CD4-positive, alpha-beta T cell treated with Interleukin-17A for 4 hours (primary cell): ENCODE data around the gene DPEP3.
"Not testable (repeated sequence)": the region's sequence is repeated elsewhere in the genome, so short reads cannot be mapped to it uniquely, and the experiment has no call there.

Experiments
- DNase-seq: peaks from one replicate; pipeline ENCODE4 v3.0.0-alpha.2; 2020; ENCODE audit warnings: mixed read lengths

The DPEP3 gene

DNA sequence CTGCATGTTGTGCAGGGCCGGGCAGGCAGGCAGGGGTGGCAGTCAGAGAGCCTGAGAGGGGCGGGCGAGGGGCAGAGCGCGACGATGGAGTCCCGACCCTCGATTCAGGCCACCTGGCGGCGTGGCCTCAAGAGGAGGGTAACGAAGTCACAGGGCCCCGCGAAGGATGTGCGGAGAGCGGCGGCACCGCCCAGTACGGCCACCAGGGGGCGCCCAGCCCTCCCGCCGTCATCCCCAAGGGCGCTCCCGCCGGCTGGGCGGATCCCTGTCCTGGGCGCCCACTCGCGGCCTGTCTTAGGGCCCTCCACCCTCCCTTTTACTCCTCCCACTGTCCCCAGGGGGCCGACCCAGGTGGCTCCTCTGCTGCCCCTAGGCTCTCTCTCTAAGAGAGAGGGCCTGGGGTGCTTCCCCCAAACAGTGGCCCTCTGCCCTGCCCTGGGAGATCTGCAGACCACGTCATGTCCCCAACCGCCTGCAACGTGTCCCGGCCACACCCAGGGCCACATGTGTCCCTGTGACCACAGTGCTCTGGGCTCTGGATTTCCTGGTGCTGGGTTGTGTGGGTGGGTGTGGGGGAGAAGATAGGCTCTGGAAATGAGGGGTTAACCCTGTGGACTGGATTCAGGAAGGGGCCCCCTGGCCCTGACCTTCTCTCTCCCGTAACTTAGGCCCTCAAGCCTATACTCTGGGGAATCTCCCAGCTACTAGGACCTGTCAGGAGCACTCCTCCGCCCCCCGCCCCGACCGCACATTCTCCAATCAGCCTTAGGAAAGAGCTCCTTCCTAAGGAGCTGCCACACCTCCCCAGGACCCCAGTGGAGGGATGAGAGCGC, 13.1 kb upstream of the DPEP3 start:
- DNase-seq, result peak; percentile 88

DNA sequence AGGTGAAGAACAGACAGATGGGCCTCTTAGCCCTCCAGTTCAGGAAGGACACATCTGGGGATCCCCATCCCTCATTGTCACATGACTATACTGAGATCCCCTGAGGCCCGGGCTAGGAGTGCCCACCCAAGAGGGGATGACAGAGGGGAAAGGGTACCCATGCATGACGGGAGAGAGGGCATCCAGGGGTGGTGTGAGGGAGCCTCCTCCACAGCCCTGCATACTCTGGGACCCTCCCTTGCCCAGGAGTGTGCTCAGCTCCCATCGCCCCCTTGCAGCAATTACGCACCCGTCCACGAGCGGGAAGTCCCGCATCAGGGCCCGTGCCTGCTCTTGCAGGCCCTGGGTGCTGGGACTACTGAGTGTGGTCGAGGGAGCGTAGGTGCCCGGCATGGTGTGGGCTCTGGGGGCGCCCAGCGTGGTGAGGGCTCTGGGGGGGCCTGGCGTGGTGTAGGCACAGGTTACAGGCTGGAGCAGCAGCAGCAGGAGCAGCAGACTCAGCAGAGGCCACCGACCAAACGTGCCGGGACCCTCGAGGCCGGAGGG, 12.4 kb upstream of the DPEP3 start:
- no peak for DNase-seq

DNA sequence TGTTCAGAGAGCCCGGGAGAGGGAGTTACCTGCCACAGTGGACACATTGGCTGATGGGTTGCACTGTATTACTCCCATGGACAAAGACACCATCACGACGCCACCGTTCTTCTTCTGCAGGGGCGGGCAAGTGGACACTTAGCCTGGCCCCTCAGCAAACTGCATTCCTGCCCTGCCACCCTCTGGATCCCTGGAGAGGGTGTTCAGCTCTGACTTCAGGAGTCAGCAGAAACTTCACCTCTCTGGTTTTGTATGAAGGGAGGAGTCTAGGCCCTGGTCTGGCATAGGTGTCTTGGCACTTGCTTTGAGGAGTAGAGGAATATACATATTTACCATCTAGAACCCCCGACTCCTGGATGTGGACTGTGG, 9.7 kb upstream of the DPEP3 start:
- no peak for DNase-seq

DNA sequence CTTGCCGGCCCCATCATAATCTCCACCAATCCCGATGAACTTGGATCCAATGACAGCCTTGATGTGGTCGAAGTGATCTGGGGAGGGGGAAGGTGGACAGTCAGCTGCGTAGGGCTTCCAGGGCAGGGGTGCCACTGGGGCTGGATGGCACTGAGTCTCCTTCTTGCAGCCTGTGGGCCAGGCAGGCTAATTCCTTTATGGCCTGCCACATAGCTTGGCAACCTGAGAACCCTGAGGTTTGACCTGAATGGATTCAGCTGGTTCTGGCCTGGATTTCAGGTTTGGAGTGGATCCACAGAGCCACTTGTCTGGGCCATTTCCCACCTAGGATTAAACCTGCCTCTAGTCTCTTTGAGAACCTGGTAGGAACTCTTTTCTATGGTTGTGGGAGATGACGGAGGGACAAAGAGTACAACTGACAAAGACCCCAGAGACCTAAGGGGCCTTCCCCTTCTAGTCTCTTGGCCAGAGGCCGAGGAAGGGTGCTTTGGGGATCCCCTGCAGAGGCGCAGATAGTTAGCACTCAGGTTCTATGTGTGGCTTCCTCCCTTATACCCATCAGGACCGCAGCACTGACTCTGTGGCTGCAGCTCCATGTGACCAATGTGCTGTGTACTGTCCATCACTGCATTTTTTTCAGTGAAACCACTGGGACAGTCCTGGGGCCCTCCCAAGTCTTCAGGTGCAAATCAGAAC, 9.2 kb upstream of the DPEP3 start:
- no peak for DNase-seq

DNA sequence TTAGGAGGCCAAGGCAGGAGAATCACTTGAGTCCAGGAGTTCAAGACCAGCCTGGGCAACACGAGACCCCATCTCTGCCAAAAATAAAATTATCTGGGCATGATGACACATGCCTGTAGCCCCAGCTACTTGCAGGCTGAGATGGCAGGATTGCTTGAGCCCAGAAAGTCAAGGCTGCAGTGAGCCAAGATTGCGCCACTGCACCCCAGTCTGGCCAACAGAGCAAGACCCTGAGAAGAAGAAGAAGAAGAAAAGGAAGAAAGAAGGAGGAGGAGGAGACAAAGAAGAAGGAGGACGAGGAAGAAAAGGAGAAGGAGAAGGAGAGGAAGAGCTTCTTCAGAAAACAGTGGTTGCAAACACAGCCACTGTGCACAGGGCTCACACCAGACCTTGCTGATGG, 8.4 kb upstream of the DPEP3 start:
- DNase-seq, result no peak

DNA sequence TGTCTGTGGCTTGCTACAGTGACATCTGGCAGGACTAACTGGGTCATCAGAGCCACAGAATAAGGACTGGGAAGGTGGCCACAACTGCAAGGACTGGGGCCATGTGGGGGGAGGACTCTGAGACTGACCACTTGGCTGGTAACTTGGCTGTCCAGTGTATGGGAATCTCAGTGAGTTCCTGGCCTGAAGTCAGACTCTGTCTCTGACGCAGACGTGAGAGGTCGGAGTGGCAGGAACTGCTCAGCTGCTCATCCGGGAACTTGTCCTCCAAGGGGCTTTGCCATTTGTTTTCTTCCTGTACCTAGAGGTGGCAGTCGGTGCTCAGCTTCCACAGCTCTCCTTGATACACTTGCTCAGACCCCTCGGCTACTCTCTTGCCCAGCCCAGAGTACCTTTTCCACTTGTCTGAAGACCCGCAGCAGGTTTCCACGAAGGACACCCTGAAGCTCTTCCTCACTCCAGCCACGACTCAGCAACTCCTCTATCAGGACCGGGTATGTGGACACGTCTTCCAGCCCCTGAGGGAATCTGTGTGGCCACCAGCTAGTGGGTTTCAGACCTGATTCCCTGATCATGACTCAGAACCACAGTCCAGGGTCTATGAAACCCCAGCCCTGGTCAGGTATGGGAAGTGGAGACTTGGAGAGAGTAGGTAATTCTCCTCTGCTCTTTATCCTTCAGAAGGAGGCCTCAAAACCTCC, 7.3 kb upstream of the DPEP3 start:
- no peak for DNase-seq

DNA sequence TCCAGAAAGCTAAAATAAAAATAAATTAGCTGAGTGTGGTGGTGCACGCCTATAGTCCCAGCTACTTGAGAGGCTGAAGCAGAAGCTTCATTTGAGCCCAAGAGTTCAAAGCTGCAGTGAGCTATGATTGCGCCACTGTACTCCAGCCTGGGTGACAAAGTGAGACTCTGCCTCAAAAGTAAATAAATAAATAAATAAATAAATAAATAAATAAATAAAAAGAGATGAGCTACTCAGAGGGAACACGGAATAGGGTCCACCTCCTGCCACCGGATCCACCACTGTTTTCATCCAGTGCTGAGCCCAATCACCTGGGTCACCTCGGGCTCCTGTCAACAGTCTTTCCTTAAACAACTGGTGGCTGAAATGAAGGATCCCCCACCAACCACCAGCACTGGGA, 6.7 kb upstream of the DPEP3 start:
- no peak for DNase-seq

DNA sequence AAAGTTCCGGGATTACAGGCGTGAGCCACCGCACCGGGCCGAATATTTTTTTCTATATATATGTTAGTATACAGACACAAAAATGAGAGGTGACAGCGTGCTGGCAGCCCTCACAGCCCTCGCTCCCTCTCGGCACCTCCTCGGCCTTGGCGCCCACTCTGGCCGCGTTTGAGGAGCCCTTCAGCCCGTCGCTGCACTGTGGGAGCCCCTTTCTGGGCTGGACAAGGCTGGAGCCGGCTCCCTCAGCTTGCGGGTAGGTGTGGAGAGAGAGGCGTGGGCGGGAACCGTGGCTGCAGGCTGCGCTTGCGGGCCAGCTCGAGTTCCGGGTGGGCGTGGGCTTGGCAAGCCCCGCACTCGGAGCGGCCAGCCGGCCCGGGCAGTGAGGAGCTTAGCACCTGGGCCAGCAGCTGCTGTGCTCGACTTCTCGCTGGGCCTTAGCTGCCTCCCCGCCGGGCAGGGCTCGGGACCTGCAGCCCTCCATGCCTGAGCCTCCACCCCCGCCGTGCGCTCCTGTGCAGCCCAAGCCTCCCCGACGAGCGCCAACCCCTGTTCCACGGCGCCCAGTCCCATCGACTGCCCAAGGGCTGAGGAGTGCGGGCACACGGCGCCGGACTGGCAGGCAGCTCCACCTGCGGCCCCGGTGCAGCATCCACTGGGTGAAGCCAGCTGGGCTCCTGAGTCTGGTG, 1.9 kb upstream of the DPEP3 start:
- DNase-seq, result no peak

DNA sequence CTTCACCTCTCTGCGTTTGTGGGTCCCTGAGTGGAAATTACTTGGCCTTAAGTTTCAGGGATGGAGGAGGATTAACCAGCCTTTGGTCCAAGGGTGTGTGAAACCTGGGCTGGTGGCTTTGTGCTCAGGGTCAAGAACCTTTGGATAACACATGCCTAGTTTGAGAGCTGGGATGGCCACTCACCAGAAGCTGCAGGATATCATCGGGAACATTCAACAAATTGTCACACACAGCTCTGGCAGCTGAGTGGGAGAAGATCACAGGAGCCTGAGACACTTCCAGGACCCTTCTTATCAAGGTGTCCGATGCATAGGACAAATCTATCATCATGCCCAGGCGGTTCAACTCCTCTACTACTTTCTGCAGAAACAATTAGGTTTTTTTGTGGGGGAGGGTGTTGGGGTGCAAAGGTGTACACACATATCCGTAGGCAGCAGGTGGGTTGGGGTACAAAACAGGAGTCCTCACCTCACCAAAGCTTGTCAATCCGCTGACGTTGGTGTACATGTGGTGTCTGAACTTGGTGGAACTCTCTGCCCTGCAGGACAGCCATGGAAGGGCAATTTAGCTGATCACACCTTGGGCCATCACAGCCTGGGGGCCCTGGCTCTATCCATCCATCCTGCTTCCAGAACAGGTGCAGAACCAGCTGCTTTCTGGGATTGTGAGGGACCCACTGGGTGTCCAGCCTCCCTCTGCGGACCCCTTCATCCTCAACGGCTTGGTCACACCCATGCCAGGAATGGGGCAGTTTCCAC, 2.7 kb downstream of the DPEP3 start:
- no peak for DNase-seq

DNA sequence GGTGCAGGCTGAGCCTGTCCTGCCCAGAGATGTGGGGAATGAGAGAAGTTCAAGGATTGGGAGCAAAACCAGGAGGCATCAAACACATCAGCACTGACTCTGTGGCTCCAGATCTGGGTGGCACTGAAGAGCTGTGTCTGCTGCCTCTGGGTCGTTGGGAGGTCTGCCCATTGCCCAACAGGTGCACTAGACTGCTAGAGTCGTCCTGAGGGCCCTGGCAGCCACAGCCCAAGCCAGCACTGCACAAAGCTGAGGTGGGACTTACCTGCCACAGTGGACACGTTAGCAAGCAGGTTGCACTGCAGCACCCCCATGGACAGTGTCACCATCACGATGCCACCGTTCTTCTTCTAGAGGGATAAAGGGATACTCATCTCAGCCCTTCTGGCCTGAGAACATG, 3.3 kb downstream of the DPEP3 start:
- DNase-seq, result no peak

DNA sequence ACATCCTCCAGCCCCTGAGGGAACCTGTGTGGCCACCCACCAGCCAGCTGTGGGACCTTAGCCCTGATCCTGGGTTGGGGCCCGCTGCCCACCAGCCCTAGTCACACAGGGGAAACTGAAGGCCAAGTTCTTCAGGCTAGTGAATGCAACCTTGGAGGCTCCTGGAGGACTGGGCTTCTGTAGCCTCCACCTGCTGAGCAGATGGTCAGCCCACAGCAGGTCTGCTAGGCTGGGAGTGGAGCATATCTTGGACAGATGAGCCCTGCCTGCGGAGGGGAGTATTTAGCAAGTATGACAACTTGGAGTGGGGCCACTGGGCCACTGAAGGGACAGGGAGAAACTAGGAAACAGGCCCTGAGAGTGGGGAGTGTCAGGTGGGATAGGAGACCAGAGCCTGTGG, 4.1 kb downstream of the DPEP3 start:
- no peak for DNase-seq

DNA sequence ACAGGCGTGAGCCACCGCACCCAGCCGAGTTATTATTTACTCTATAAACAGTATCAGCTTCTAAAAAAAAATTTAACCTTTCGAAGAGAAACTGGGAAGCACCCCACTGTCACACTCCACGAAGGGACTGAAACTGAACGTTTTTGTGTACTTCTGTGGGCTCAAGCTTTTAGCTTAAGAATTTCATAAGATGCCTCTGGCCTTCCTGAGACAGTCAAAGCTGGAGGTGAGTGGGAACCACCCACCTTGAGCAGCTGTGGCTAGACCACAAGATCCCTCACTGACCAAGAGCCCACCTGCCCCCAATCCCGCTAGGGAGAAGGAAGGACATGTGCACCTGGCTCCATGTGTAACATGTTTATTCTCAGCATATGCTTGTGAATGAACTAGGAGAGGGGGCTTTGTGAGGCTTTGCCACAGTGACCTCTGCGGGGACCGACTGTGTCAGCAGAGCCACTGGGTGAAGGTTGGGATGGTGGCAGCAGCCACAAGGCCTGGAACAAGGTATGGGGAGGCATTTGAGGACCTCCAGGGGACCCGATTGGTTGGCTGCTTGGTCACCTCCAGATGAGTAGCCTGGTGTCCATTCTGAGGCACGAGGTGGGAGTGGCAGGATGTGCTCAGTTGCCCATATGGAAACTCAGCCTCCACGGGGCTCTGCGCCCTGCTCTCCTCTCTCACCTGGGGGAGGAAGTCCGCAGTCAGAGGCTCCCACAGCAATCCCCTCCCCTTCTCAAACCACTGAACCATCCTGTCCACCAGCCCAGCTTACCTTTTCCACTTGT, 4.8 kb downstream of the DPEP3 start:
- DNase-seq, result no peak

DNA sequence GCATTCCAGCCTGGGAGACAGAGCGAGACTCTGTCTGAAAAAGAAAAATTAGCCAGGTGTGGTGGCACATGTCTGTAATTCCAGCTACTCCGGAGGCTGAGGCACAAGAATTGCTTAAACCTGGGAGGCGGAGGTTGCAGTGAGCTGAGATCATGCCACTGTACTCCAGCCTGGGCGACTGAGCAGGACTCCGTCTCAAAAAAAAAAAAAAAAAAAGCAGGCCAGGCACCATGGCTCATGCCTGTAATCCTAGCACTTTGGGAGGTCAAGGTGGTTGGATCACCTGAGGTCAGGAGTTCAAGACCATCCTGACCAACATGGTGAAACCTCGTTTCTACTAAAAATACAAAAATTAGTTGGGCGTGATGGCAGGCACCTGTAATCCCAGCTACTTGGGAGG, 8.0 kb downstream of the DPEP3 start:
- DNase-seq, result not testable (repeated sequence)

DNA sequence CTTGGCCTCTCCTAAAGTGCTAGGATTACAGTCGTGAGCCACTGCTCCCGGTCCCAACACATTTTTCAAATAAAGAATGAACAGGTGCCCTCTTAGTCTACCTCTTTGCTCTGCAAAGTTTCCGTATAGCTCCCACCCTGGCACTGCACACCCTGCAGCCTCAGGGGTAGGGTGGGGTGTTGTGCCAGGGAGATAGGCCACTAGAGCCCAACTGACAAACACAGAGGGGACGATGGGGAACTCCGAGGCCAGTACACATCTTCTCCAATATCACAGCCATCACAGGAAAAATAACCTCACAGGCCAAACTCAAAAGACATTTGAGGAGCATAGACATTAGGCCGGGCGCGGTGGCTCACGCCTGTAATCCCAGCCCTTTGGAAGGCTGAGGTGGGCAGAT, 9.2 kb downstream of the DPEP3 start:
- DNase-seq, result no peak

DNA sequence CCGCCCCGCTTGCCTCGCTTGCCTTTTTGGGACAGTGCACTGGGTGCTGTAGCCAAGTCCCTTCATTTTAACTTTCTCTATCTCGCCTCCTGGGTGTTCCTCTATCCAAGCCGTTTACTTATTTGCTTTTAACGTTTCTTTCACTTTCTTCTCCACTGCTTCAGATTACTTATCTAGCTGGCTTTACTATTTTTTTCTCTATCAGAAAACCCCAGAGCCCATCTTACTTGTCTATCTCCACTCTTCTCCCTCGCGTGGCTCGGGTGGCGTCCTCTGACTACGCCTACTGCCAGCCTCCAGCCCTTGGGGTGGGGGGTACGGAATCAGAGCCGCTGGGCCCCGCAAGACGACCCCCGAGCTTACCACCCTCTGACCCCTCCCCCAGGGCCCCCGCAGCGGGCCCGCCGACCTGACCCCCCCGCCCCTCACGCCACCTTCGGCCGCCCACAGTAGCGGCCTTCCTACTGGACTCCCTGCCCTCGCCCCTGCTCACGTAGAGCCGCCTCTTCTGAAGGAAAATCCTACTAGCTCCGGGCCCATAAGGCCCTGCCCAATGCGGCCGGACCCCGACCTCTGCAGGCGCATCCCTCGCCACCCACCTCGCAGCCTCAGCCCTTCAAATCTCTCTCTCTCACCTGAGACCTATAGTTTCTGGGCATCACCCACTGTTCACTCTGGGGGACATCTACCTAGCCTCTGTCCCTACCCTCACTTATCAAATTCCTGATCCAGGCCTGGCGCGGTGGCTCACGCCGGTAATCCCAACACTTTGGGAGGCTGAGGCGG, 10.9 kb downstream of the DPEP3 start:
- DNase-seq, result peak; percentile 12

DNA sequence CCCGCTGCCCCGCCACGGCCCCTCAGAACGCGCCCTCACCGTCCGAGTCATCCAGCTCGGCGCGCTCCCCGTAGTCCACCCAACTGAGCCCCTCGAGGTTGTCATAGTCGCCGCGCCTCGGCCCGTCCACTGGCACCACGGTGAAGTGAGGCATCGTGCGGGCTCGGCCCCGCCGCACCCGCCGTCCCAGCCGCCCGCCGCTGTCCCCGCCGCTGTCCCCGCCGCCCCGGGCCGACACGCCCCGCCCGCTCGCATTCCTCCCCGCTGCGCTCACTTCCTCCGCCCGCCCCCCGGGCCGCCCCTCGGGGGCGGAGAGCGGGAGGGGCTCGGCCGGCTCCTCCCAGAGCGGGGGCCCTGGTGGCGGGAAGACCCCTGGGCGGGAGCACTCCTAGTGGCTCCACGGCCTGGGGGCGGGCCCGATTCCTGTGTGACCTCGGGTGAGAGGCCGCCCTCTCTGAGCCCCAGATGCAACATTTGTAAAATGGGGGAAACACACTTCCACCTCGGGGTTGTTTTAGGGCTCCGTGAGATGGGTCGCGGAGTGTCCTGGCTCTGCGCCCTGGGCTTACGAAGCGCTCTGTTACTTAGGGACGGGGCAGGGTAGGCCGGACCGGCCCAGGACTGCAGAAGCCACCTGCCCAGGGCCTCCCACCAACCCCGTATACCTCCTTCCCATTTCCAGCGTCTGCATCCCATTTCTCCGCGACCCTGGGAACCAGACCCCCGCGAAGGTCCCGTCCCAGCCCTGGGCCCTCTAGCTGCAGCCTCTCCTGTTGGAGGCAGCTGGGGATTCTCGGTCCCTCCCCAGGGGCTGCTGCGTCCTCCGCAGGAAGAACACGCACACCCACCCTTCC, 11.7 kb downstream of the DPEP3 start, which contains the start of gene SLC12A4:
TSS of gene SLC12A4 (minus strand) at position 238 of the 854 bp plus-strand sequence. CDS start at position 154, 84 bp downstream.
- DNase-seq, result peak; percentile 88

DNA sequence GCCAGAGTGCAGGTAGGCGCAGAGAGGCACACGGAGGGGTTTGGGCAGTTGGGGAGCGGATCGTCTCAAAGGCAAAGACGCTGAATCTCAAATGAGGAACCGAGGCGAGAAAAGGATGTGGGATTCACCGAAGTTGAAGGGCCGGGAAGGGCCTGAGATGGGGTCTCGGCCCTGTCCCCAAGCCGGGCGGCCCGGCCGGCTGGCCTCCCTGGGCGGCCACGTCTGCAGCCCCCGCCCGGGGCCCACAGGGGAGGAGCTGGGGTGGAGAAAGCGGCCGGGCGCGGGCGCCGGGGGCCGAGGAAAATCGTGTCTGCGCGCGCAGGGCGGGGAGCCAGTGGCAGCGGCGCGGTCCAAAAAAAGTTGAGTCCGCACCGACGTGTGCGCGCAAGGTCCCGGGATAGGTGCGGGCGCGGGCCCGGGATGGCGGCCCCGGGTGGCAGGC, 12.3 kb downstream of the DPEP3 start:
- DNase-seq, result peak; percentile 48

DNA sequence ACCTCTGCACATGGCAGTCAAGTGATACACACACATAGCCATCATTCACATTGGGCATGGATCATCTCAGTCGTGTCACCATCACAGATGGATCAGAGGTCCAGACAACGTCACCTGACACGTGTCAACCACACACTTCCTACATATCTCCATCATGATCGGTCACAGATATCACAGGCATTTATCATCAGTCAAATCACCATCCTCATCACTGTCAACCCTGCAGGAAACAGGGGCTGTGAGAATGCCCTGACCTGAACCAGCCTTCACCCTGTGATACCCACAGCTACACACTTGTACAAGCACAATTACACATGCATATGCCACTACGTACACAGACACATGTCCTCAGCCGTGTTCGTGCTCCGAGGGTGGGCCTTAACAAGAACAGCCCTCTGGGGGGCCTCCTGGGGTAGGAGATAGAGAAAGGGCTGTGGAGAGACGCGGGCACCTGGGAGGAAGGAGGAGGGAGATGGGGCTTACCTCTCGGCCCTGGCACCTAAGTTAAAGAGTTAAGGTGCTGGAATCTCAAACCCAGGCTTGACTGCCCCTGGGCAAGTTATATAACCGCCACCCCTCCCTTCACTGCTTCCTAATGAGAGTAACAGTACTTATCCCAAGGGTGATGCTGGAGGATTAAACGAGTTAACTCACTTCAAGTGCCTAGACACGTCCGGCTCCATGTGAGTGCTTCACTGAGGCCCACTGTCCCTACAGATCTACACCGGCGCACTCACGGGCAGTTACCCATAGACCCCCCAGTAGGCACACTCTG, 12.9 kb downstream of the DPEP3 start:
- DNase-seq, result peak; percentile 20
